Nucleus accumbens (tissue), 56 donors: ENCODE measurements around the gene LONRF3.
"Not testable (repeated sequence)": the region's sequence is repeated elsewhere in the genome, so short reads cannot be mapped to it uniquely, and the experiment has no call there.

Experiments
- DNase-seq, 56 donors: peaks; one replicate each; lab custom pipeline; 2025; lab: John Stamatoyannopoulos, UW

Gene LONRF3

GRCh38 chrX:118980761-118981160 is 6.3 kb downstream of the LONRF3 start:
- no peak for DNase-seq

- DNase-seq: no peak
Observed at GRCh38 chrX:118983513-118983912, 9.1 kb downstream of the LONRF3 start.

- no peak for DNase-seq
Observed at GRCh38 chrX:118988911-118989310, 14.5 kb downstream of the LONRF3 start.

DNA sequence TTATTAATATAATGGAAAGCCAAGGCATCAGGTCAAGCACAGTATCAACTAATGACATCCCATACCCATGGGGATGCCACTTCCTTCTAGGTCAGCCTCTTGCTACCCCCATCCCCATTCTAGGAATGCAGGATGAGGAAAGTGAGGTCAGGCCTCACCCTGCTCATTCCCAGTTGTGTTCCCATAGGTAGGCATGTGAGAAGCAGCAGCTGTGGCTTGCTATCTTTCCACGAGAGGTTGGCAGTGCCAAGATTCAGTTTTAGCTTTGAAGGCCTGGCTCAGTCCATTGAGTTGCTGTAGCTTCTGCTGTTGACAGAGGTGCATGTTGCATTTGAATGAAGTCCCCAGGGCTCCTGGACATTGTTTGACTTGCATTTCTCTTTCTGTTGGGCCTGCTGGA is 15.5 kb downstream of the LONRF3 start:
- DNase-seq: no peak

- no peak for DNase-seq
Observed at GRCh38 chrX:118990512-118991227, 16.3 kb downstream of the LONRF3 start.

DNA sequence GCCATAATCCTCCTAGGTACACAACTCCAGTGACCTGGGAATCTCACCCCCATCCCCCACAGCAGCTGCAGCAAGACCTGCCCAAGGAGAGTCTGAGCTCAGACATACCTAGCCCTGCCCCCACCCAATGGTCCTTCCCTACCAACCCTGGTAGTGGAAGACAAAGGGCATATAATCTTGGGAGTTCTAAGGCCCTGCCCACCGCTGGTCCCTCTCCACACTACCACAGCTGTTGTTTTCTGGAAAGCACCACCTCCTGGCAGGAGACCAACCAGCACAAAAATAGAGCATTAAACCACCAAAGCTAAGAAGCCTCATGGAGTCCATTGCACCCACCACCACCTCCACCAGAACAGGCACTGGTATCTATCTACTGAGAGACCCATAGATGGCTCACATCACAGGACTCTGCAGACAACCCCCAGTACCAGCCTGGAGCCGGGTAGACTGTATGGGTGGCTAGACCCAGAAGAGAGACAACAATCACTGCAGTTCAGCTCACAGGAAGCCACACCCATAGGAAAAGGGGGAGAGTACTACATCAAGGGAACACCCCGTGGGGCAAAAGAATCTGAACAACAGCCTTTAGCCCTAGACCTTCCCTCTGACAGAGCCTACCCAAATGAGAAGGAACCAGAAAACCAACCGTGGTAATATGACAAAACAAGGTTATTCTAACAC is 18.2 kb downstream of the LONRF3 start:
- DNase-seq: not testable (repeated sequence)

GRCh38 chrX:119003462-119003861 is 29.0 kb downstream of the LONRF3 start:
- DNase-seq: no peak

GRCh38 chrX:119004920-119005524 is 30.6 kb downstream of the LONRF3 start:
- peak in 42 of 56 donors; percentile 0 to 59 (median 10) for DNase-seq

DNA sequence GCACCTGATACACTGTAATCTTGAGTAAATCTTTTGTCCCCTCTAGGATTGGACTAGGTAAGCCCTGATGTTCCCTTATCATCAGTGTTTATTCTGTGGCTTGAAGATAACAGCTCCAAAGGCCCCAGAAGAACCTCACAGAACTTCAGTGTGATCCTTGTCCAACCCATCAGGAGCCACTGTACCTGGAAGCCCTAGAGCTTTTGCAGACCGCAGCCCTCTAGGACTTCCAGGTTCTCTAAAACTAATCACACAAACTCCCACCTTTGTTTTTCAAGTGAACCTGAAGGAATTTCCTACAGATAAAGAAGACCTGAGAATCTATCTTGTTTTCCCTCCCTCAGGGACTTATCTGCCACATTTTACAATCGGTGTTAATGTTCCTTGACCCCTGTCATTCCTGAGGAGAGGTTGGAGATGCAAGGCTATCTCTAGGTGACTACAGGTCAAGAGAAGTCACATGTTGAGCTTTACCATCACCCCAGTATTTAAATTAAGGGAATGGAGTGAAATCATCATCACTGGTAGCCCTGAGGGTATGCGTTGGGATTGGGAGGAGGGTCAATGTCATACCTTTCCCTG is 32.9 kb downstream of the LONRF3 start:
- no peak for DNase-seq

- peak in 22 of 56 donors; percentile 0 to 45 (median 1) for DNase-seq
Observed at GRCh38 chrX:119008110-119008744, 33.8 kb downstream of the LONRF3 start.

- no peak for DNase-seq
Observed at GRCh38 chrX:119009071-119009470, 34.7 kb downstream of the LONRF3 start.

GRCh38 chrX:119010491-119010890 is 36.1 kb downstream of the LONRF3 start:
- DNase-seq: no peak

DNA sequence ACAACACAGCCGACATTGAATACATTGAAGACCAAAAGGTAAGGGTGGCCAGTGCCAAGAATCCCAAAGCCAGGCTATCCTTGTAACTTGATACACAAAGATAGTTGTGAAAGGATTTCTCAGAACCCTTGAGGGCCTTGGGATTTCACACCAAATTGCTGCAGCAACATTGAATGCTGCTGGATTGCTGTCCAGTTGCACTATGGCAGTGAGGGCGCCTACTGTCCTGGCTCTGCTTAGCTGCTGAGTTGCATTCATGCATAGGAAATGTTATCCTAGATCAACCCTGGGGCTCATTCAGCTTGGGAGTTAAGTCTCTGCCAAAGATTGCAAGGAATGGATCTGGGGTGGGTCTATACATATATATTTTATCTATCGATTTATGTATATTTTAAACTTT is 38.7 kb downstream of the LONRF3 start:
- DNase-seq: no peak

DNA sequence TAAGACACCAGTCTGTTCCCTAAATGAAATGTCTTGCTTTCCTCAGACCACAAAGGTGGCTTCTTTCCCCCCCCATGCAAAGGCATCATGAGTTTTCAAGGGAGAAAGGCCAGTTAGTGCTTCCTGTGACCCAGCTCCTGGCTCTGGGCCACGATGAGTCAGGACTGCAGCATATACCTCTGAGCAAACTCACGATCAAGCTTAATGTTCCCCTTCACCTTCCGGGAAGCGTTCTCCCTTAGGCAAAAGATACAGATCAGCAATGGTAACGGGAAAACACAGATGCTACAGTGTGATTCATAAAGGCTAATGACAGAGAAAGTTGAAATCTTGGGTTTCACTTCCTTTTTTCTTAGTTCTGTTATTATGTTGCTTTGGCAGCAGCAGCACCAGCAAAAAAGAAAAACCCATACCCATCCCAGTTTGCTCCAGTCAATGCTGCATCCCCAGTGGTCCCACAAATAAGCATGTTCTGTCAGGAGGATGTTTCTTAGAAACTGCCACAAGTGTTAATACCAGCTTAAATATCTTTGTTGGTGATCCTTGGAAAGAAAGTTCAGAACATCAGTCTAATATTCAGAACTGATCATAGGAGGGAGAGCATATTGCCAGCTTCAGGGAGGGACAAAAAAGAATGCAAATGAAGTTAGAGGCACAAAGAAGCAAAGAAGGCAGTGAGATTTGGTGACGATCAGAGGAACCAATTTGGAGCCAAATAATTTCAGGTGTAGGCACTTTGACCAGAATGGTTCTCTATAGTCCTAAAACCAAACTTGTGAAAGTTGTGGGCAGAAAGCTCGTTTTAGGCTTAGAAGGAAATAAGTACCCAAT is 41.2 kb downstream of the LONRF3 start:
- no peak for DNase-seq

- DNase-seq: no peak
Observed at GRCh38 chrX:119017077-119017476, 42.7 kb downstream of the LONRF3 start.

DNA sequence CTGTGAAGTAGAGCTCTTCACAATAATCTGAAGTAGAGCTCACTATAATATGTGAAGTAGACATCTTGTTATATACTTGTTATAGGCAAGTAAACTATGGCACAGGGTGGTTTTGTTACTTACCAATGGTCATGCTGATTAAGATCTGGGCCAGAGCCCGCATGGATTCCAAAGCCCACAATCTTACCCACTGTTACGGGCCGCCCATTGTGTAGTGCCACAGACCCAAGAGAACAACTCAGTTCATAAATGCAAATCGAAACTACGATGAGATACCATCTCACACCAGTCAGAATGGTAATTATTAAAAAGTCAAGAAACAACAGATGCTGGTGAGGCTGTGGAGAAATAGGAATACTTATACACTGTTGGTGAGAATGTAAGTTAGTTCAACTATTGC is 51.5 kb downstream of the LONRF3 start:
- DNase-seq: no peak

DNA sequence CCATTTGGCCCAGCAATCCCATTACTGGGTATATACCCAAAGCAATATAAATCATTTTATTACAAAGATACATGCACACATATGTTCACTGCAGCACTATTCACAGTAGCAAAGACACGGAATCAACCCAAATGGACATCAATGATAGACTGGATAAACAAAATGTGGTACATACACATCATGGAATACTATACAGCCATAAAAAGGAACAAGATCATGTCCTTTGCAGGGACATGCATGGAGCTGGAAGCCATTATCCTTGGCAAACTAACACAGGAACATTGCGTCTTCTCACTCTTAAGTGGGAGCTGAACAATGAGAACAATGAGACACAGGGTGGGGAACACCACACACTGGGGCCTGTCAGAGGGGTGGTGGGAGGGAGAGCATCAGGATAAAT is 51.9 kb downstream of the LONRF3 start:
- DNase-seq: not testable (repeated sequence)

DNA sequence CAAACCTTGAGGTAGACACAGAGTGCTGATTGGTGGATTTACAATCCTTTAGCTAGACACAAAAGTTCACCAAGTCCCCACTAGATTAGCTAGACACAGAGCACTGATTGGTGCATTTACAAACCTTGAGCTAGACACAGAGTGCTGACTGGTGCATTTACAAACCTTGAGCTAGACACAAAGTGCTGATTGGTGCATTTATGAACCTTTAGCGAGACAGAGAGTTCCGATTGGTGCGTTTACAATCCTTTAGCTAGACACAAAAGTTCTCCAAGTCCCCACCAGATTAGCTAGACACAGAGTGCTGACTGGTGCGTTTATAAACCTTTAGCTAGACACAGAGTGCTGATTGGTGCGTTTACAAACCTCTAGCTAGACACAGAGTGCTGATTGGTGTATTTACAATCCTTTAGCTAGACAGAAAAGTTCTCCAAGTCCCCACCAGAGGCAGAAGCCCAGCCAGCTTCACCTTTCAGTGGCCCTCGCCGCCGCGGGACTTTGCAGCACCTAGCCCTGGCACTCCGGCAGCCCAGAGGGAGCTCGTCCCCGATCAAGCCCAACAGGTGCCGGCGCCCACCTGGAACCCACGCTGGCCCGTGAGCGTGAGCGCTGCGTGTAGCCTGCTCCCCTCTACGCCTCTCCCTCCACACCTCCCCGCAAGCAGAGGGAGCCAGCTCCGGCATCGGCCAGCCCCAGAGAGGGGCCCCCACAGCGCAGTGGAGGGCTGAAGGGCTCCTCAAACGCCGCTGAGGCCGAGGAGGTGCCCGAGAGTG is 53.7 kb downstream of the LONRF3 start:
- DNase-seq: not testable (repeated sequence)

- no peak for DNase-seq
Observed at GRCh38 chrX:119028733-119029330, 54.4 kb downstream of the LONRF3 start.
